Adrenal gland (tissue), 12 donors: ENCODE measurements around the gene SACM1L. TPM values are rescaled to one million over a fixed set of nuclear protein-coding genes. Genes with fewer than 3 reads are reported as not detected.

ENCODE experiments used
- DNase-seq, 7 donors: peaks; one replicate each; pipeline ENCODE4 v3.0.0-alpha.2; 2019 to 2020
- H3K27ac ChIP-seq, 5 donors: fragments of 200-600 bp; sonication (generic) in 4 of 5; 1 replicate in 3 of 5; 2 replicates in 2 of 5; pipeline versions ENCODE4 v1.5.1 to v1.8.0; 2016 to 2020; ENCODE audit warnings: mild to moderate bottlenecking in 1 of 5
- H3K27me3 ChIP-seq: fragments of 200-600 bp; 2 replicates; pipeline ENCODE4 v1.8.0; 2021
- H3K36me3 ChIP-seq, 2 donors: fragments of 200-600 bp; replicated peaks in 1 of 2; 1 replicate in 1 of 2; 2 replicates in 1 of 2; pipeline versions ENCODE4 v1.5.1 to v1.8.0; 2018 to 2022
- H3K4me1 ChIP-seq, 2 donors: fragments of 200-600 bp; replicated peaks in 1 of 2; 1 replicate in 1 of 2; 2 replicates in 1 of 2; pipeline versions ENCODE4 v1.5.1 to v1.8.0; 2018 to 2021
- H3K4me3 ChIP-seq, 4 donors: fragments of 200-600 bp; sonication (generic) in 3 of 4; one replicate each; pipeline ENCODE4 v1.5.1; 2016 to 2018
- H3K9me3 ChIP-seq, 3 donors: fragments of 200-600 bp; sonication (generic) in 1 of 3; replicated peaks in 1 of 3; 1 replicate in 2 of 3; 2 replicates in 1 of 3; pipeline versions ENCODE4 v1.5.1 to v1.8.0; 2016 to 2021
- CTCF ChIP-seq, 6 experiments: fragments of 450-650 bp in 4 of 6; fragments of 200-600 bp in 2 of 6; sonication (generic) in 1 of 6; IDR thresholded peaks; 1 replicate in 5 of 6; 2 replicates in 1 of 6; pipeline versions ENCODE4 v1.5.1 to v1.8.0; 2016 to 2021; ENCODE audit warnings: antibody characterized with exemption in 6 of 6, mild to moderate bottlenecking in 2 of 6, moderate library complexity in 1 of 6
- POLR2A ChIP-seq, 2 donors: fragments of 450-650 bp; IDR thresholded peaks; one replicate each; pipeline ENCODE4 v1.6.1; 2017; ENCODE audit warnings: antibody characterized with exemption in 2 of 2, mild to moderate bottlenecking in 2 of 2, moderate library complexity in 1 of 2
- WGBS, 4 donors: extraction: QIAGEN DNeasy Blood & Tissue Kit in 2 of 4; methylation state at CpG; one replicate each; pipeline versions ENCODE4 v1.1.5 to v1.1.7; 2013 to 2017; 5-methylcytosine and 5-hydroxymethylcytosine counted together
- intact Hi-C, 2 donors: fragments of 100-400 bp; cut with DNase I; formaldehyde crosslinking; loops; one replicate each; pipeline versions ENCODE4 v1.14.1 to v1.15.0; 2022 to 2023
- polyA plus RNA-seq, 3 donors: library from polyadenylated mRNA; stranded (reverse); fragments of 200-250 nt in 2 of 3; fragments of 350-450 nt in 1 of 3; fragmentation: Illumina TruSeq in 1 of 3; extraction: RNeasy Lipid Tissue Mini Kit (QIAGEN cat#74804) in 1 of 3; gene quantifications; one replicate each; pipeline ENCODE4 v1.2.3, GENCODE V29; 2013 to 2014
- total RNA-seq, 9 donors: library from RNA; depleted of rRNA in 4 of 9; stranded (reverse); fragments of >200 nt in 4 of 9; fragments of 120-200 nt in 1 of 9; fragmentation: NEBNext Ultra II Directional in 1 of 9; extraction: Animal tissue kit (Norgen Biotek cat#: 25700) in 1 of 9; gene quantifications; one replicate each; pipeline versions ENCODE4 v1.1.0 to v1.2.4, GENCODE V29; 2013 to 2023
- donor health status: healthy with polysubstance abuse.
- donor health status: Bipolar disorder and iron deficiency.
- donor health status: DM: yes; HTN: yes; CAD: no.
- donor health status: DM: no; HTN: no; CAD: no.
- donor health status: DM: no; HTN: no; CAD: no.
- donor health status: DM: yes; HTN: yes; CAD: no.

The SACM1L gene
- total and polyA plus RNA-seq, 12 donors = 22.5 to 63.2 (median 44.8) TPM

DNA sequence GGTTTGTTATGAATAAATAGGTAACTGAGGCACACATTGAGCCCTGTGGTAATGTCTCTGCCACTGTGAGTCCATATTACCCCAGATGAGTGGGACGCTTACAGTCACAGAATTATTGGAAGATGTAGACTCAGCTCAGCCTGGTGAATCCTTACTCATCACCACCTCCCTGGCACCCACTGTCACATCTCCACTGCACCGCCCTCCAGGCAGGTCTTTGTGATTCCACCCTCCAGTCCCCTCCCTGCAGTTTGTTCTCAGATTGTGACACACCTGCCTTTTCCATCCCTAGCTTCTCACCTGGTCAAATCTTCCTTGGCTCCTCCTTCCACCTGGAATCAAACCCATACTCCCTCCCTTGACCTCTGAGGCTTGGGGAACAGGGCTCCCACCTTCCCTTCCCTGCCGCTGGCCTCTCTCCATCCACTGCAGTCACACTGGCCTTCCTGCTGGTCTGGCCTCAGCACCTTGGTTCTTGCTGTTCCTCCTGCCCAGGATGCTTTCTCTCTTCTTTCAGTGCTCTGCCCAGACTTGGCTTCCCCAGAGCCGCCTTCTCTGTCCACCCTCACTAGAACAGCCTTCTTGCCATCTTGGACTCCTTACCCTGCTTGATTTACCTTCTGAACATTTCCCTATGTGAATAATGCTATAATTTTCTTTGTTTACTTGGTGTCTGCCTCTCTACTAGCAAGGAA, 97.8 kb downstream of the SACM1L start:
- H3K36me3 ChIP-seq = no peaks in the 10 kb centered on the region
- WGBS, 4 donors = 61 to 84% (median 82%) methylated on average over 4 of the region's 4 CpGs
- H3K9me3 ChIP-seq = peaks cover 0 to 5% (median 0%) of the 10 kb centered on the region in 3 donors
- no peaks in the 10 kb centered on the region for H3K27me3 ChIP-seq
- no peak overlapping the region for H3K27ac ChIP-seq
- DNase-seq = no peak
- no peak for TF ChIP-seq POLR2A (IDR thresholded peaks at IDR 0.05)
- TF ChIP-seq CTCF (IDR thresholded peaks at IDR 0.05) = no peak
- intact Hi-C loops = no loop called here
- no peaks in the 10 kb centered on the region for H3K4me1 ChIP-seq
- H3K4me3 ChIP-seq = no peak overlapping the region

DNA sequence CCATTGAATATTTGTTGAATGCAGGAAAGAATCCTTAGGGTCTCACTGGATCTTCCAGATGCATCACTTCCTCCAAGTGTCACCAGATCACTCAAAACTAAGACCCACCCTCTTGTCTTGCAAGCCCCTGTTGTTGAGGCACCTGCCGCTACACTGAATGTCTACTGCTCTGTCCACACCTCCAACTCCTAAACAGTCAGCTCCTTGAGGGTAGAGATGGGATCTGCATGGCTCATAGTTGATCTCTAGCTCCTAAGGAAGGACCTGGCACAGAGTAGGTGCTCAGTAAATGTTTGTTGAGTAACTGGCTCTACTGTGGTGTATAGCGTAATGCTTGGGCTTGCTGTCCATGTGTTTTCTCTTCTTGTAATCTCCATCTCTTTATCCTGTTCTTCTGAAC, 98.4 kb downstream of the SACM1L start:
- Histone ChIP-seq H3K4me1 (no peaks in the 10 kb centered on the region), H3K4me3 (no peak overlapping the region), H3K27ac (no peak overlapping the region), H3K36me3 (no peaks in the 10 kb centered on the region), H3K9me3 (peaks cover 0 to 5% (median 0%) of the 10 kb centered on the region in 3 donors), H3K27me3 (no peaks in the 10 kb centered on the region)
- intact Hi-C loops = no loop called here
- no peak for DNase-seq
- TF ChIP-seq CTCF (IDR thresholded peaks at IDR 0.05) (no peak), POLR2A (IDR thresholded peaks at IDR 0.05) (no peak)
- 96 to 100% (median 97%) methylated on average over 2 of the region's 2 CpGs for WGBS, 4 donors

GRCh38 chr3:45789235-45789812, 100.1 kb downstream of the SACM1L start:
- no peak for DNase-seq
- intact Hi-C loops = no loop called here
- Histone ChIP-seq H3K27me3 (peaks cover 4% of the 10 kb centered on the region), H3K36me3 (no peaks in the 10 kb centered on the region), H3K27ac (no peak overlapping the region), H3K9me3 (peaks cover 0 to 5% (median 0%) of the 10 kb centered on the region in 3 donors), H3K4me3 (no peak overlapping the region), H3K4me1 (no peaks in the 10 kb centered on the region)
- 68 to 86% (median 73%) methylated on average over 4 of the region's 4 CpGs for WGBS, 4 donors
- TF ChIP-seq CTCF (IDR thresholded peaks at IDR 0.05) = no peak
- no peak for TF ChIP-seq POLR2A (IDR thresholded peaks at IDR 0.05)

DNA sequence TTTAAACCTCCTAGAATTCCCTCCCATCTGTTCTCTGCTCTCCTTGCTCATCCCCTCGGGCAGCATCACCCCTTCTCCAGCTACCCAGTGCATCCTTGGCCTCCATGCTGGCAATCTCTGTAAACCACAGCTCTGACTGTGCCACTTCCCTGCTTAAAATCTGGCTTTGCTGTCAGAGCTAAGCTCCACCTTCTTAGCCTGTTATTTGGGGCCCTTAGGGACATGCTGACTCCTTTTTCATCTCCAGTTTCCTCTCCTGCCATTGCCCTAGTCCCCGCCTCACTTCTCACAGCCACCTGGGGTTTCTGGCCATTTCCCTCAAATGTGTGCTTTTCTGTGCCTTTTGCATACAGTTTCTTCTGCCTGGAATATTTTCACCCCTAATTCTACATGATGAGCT, 101.4 kb downstream of the SACM1L start:
- WGBS, 4 donors = 62 to 76% (median 66%) methylated on average over 2 of the region's 2 CpGs
- TF ChIP-seq CTCF (IDR thresholded peaks at IDR 0.05) (no peak), POLR2A (IDR thresholded peaks at IDR 0.05) (no peak)
- intact Hi-C loops = no loop called here
- no peak overlapping the region for H3K27ac ChIP-seq
- peaks cover 0 to 2% of the 10 kb centered on the region in 2 donors for H3K4me1 ChIP-seq
- no peak overlapping the region for H3K4me3 ChIP-seq
- no peak for DNase-seq
- H3K9me3 ChIP-seq = peaks cover 0 to 5% (median 0%) of the 10 kb centered on the region in 3 donors
- no peaks in the 10 kb centered on the region for H3K36me3 ChIP-seq
- H3K27me3 ChIP-seq = peaks cover 16% of the 10 kb centered on the region
